Natural killer cell treated with Interleukin-12 subunit alpha and Interleukin-12 subunit beta and Interleukin-15 and Interleukin-18, amount 100 ng/mL, for 72 hours (primary cell): ENCODE data around the gene RAI14. TPM values are rescaled to one million over a fixed set of nuclear protein-coding genes. Genes with fewer than 3 reads are reported as not detected.
"Not testable (repeated sequence)": the region's sequence is repeated elsewhere in the genome, so short reads cannot be mapped to it uniquely, and the experiment has no call there.

ENCODE experiments used
- ATAC-seq, 2 donors: fragments of 150-1000 bp; cut with Tn5 transposase in 1 of 2; sonication (Bioruptor Pico), chemical (Tn5 transposase) in 1 of 2; 2 replicates each; pipeline ENCODE4 v1.10.0; 2021
- DNase-seq: peaks from one replicate; pipeline ENCODE4 v3.0.0; 2022; ENCODE audit warnings: low spot score
- H3K27ac Mint-ChIP-seq, 2 donors: 1 replicate in 1 of 2; 2 replicates in 1 of 2; pipeline ENCODE4 v1.8.0; 2022; ENCODE audit warnings: mixed read lengths in 2 of 2, mild to moderate bottlenecking in 1 of 2, moderate library complexity in 1 of 2
- H3K27me3 Mint-ChIP-seq, 2 donors: 1 replicate in 1 of 2; 2 replicates in 1 of 2; pipeline ENCODE4 v1.8.0; 2022; ENCODE audit warnings: mixed read lengths in 2 of 2
- H3K36me3 Mint-ChIP-seq: one replicate; pipeline ENCODE4 v1.8.0; 2022; ENCODE audit warnings: mixed read lengths
- H3K4me1 Mint-ChIP-seq, 2 donors: 1 replicate in 1 of 2; 2 replicates in 1 of 2; pipeline ENCODE4 v1.8.0; 2022; ENCODE audit warnings: low read depth in 2 of 2, mixed read lengths in 2 of 2, mild to moderate bottlenecking in 1 of 2
- H3K4me3 Mint-ChIP-seq: one replicate; pipeline ENCODE4 v1.8.0; 2022; ENCODE audit warnings: mixed read lengths
- H3K9me3 Mint-ChIP-seq: 2 replicates; pipeline ENCODE4 v1.8.0; 2022; ENCODE audit warnings: mixed read lengths
- total RNA-seq, 2 donors: library from RNA; stranded (reverse); gene quantifications; one replicate each; pipeline ENCODE4 v1.2.3, GENCODE V29; 2022

Gene RAI14
- total RNA-seq, 2 donors from 2014 or later, result 0.93 to 1.1 TPM

GRCh38 chr5:34707451-34708107 is 51.5 kb downstream of the RAI14 start:
- H3K36me3 Mint-ChIP-seq, result no peaks in the 10 kb centered on the region
- no peak overlapping the region for H3K27ac Mint-ChIP-seq

GRCh38 chr5:34708777-34709176 is 52.6 kb downstream of the RAI14 start:
- ATAC-seq (no peak), DNase-seq (no peak)
- Mint-ChIP-seq H3K4me3 (no peak overlapping the region), H3K36me3 (no peaks in the 10 kb centered on the region), H3K9me3 (no peaks in the 10 kb centered on the region), H3K4me1 (no peaks in the 10 kb centered on the region), H3K27ac (no peak overlapping the region), H3K27me3 (peaks cover 2 to 17% of the 10 kb centered on the region in 2 donors)

More at GRCh38 chr5:34707451-34708107, 51.5 kb downstream of the RAI14 start:
- DNase-seq (no peak), ATAC-seq (no peak)
- Mint-ChIP-seq H3K27me3 (peaks cover 0 to 8% of the 10 kb centered on the region in 2 donors), H3K4me1 (no peaks in the 10 kb centered on the region), H3K4me3 (no peak overlapping the region), H3K9me3 (no peaks in the 10 kb centered on the region)

- H3K36me3 Mint-ChIP-seq, result no peaks in the 10 kb centered on the region
Measured at GRCh38 chr5:34709861-34710673, 53.9 kb downstream of the RAI14 start.

GRCh38 chr5:34712565-34712964 is 56.4 kb downstream of the RAI14 start:
- Mint-ChIP-seq H3K4me3 (no peak overlapping the region), H3K27ac (no peak overlapping the region), H3K4me1 (no peaks in the 10 kb centered on the region), H3K36me3 (no peaks in the 10 kb centered on the region), H3K9me3 (no peaks in the 10 kb centered on the region), H3K27me3 (peaks cover 14 to 15% of the 10 kb centered on the region in 2 donors)
- DNase-seq (no peak), ATAC-seq (no peak)

More at GRCh38 chr5:34709861-34710673, 53.9 kb downstream of the RAI14 start:
- peaks cover 9 to 17% of the 10 kb centered on the region in 2 donors for H3K27me3 Mint-ChIP-seq
- no peaks in the 10 kb centered on the region for H3K9me3 Mint-ChIP-seq
- DNase-seq, result no peak
- no peak for ATAC-seq
- H3K27ac Mint-ChIP-seq, result no peak overlapping the region
- no peak overlapping the region for H3K4me3 Mint-ChIP-seq
- no peaks in the 10 kb centered on the region for H3K4me1 Mint-ChIP-seq

GRCh38 chr5:34715711-34716110 is 59.6 kb downstream of the RAI14 start:
- Mint-ChIP-seq H3K4me1 (no peaks in the 10 kb centered on the region), H3K27me3 (peaks cover 11 to 15% of the 10 kb centered on the region in 2 donors), H3K36me3 (no peaks in the 10 kb centered on the region), H3K9me3 (no peaks in the 10 kb centered on the region), H3K27ac (no peak overlapping the region), H3K4me3 (no peak overlapping the region)
- no peak for ATAC-seq
- DNase-seq, result no peak

- no peak for DNase-seq
- Mint-ChIP-seq H3K9me3 (no peaks in the 10 kb centered on the region), H3K4me3 (no peak overlapping the region), H3K27me3 (peaks cover 15 to 17% of the 10 kb centered on the region in 2 donors), H3K4me1 (no peaks in the 10 kb centered on the region), H3K27ac (no peak overlapping the region), H3K36me3 (no peaks in the 10 kb centered on the region)
- no peak for ATAC-seq
Measured at GRCh38 chr5:34716986-34717385, 60.9 kb downstream of the RAI14 start.

- Mint-ChIP-seq H3K4me1 (no peaks in the 10 kb centered on the region), H3K27ac (no peak overlapping the region), H3K4me3 (no peak overlapping the region), H3K27me3 (peaks cover 15% of the 10 kb centered on the region in 2 donors), H3K9me3 (no peaks in the 10 kb centered on the region), H3K36me3 (no peaks in the 10 kb centered on the region)
- DNase-seq, result no peak
- ATAC-seq, result no peak
Measured at GRCh38 chr5:34717426-34718327, 61.5 kb downstream of the RAI14 start.

GRCh38 chr5:34718516-34718915 is 62.4 kb downstream of the RAI14 start:
- Mint-ChIP-seq H3K9me3 (no peaks in the 10 kb centered on the region), H3K27ac (no peak overlapping the region), H3K4me1 (no peaks in the 10 kb centered on the region), H3K27me3 (peaks cover 7 to 12% of the 10 kb centered on the region in 2 donors), H3K36me3 (no peaks in the 10 kb centered on the region), H3K4me3 (no peak overlapping the region)
- no peak for ATAC-seq
- no peak for DNase-seq

GRCh38 chr5:34719029-34719428 is 62.9 kb downstream of the RAI14 start:
- Mint-ChIP-seq H3K36me3 (no peaks in the 10 kb centered on the region), H3K4me1 (no peaks in the 10 kb centered on the region), H3K27ac (no peak overlapping the region), H3K27me3 (peaks cover 7 to 12% of the 10 kb centered on the region in 2 donors), H3K9me3 (no peaks in the 10 kb centered on the region), H3K4me3 (no peak overlapping the region)
- DNase-seq (no peak), ATAC-seq (no peak)

GRCh38 chr5:34721327-34721726 is 65.2 kb downstream of the RAI14 start:
- DNase-seq (no peak), ATAC-seq (no peak)
- Mint-ChIP-seq H3K4me3 (no peak overlapping the region), H3K27me3 (peaks cover 5 to 7% of the 10 kb centered on the region in 2 donors), H3K27ac (no peak overlapping the region), H3K9me3 (no peaks in the 10 kb centered on the region), H3K4me1 (no peaks in the 10 kb centered on the region), H3K36me3 (no peaks in the 10 kb centered on the region)

- no peak for DNase-seq
- H3K27ac Mint-ChIP-seq, result no peak overlapping the region
Measured at GRCh38 chr5:34722183-34722582, 66.1 kb downstream of the RAI14 start.

GRCh38 chr5:34724741-34725140 is 68.6 kb downstream of the RAI14 start:
- peaks cover 6 to 19% of the 10 kb centered on the region in 2 donors for H3K27me3 Mint-ChIP-seq
- H3K4me1 Mint-ChIP-seq, result no peaks in the 10 kb centered on the region
- no peak overlapping the region for H3K27ac Mint-ChIP-seq
- no peaks in the 10 kb centered on the region for H3K36me3 Mint-ChIP-seq
- ATAC-seq (no peak), DNase-seq (no peak)
- H3K9me3 Mint-ChIP-seq, result no peaks in the 10 kb centered on the region
- no peak overlapping the region for H3K4me3 Mint-ChIP-seq

More at GRCh38 chr5:34722183-34722582, 66.1 kb downstream of the RAI14 start:
- H3K27me3 Mint-ChIP-seq, result peaks cover 7 to 13% of the 10 kb centered on the region in 2 donors
- ATAC-seq, result no peak
- H3K4me3 Mint-ChIP-seq, result no peak overlapping the region
- no peaks in the 10 kb centered on the region for H3K4me1 Mint-ChIP-seq
- no peaks in the 10 kb centered on the region for H3K36me3 Mint-ChIP-seq
- H3K9me3 Mint-ChIP-seq, result no peaks in the 10 kb centered on the region

- not testable (repeated sequence) for H3K9me3 Mint-ChIP-seq, H3K36me3 Mint-ChIP-seq, H3K4me3 Mint-ChIP-seq, ATAC-seq, DNase-seq, H3K27ac Mint-ChIP-seq, H3K4me1 Mint-ChIP-seq
- H3K27me3 Mint-ChIP-seq, result peaks cover 6 to 12% of the 10 kb centered on the region in 2 donors
Measured at GRCh38 chr5:34727166-34727749, 71.1 kb downstream of the RAI14 start.
